Lower leg skin (tissue), 4 donors: ENCODE measurements around the gene FGFRL1. TPM values are rescaled to one million over a fixed set of nuclear protein-coding genes. Genes with fewer than 3 reads are reported as not detected.
A peak's percentile ranks its signal among the peaks of the same experiment; 100 is the strongest.

Source experiments
- DNase-seq, 2 donors: peaks; one replicate each; pipeline ENCODE4 v3.0.0-alpha.2; 2019; ENCODE audit warnings: low spot score in 2 of 2
- H3K4me3 ChIP-seq: fragments of 200-600 bp; sonication (generic); 2 replicates; pipeline ENCODE4 v1.5.1; 2017; ENCODE audit warnings: mild to moderate bottlenecking, low read depth; ENCODE audit not compliant: poor library complexity, severe bottlenecking
- CTCF ChIP-seq, 3 donors: fragments of 450-650 bp; IDR thresholded peaks; one replicate each; pipeline ENCODE4 v1.5.1; 2016; ENCODE audit warnings: antibody characterized with exemption in 3 of 3, mild to moderate bottlenecking in 3 of 3, moderate library complexity in 2 of 3
- POLR2A ChIP-seq, 2 donors: fragments of 450-650 bp; IDR thresholded peaks; one replicate each; pipeline ENCODE4 v1.6.1; 2016 to 2017; ENCODE audit warnings: antibody characterized with exemption in 2 of 2, mild to moderate bottlenecking in 1 of 2, moderate library complexity in 1 of 2
- WGBS, 2 donors: methylation state at CpG; one replicate each; pipeline ENCODE4 v1.1.5; 2018; 5-methylcytosine and 5-hydroxymethylcytosine counted together
- intact Hi-C: fragments of 100-400 bp; cut with DNase I; formaldehyde crosslinking; loops from one replicate; pipeline ENCODE4 v1.15.0; 2023; ENCODE audit warnings: low total_unique reads
- total RNA-seq, 4 donors: library from RNA; depleted of rRNA; stranded (reverse); fragments of >200 nt; gene quantifications; one replicate each; pipeline ENCODE4 v1.1.0, GENCODE V29; 2016

The FGFRL1 gene
- total RNA-seq, 4 donors from 2014 or later, result 7.4 to 13.7 (median 10.7) TPM

- no peak for DNase-seq
- no peak for TF ChIP-seq POLR2A (IDR thresholded peaks at IDR 0.05)
- no peak for TF ChIP-seq CTCF (IDR thresholded peaks at IDR 0.05)
- H3K4me3 ChIP-seq, result no peak overlapping the region
- WGBS, 2 donors, result 83 to 91% methylated on average over 17 of the region's 17 CpGs
- intact Hi-C loops, result no loop called here
These were observed 31.1 kb downstream of the FGFRL1 start for GRCh38 chr4:1042352-1043055.

- intact Hi-C loops, result no loop called here
- DNase-seq, result no peak
- WGBS, 2 donors, result 48 to 62% methylated on average over 7 of the region's 7 CpGs
- TF ChIP-seq POLR2A (IDR thresholded peaks at IDR 0.05), result no peak
- no peak overlapping the region for H3K4me3 ChIP-seq
These were observed 31.7 kb downstream of the FGFRL1 start for GRCh38 chr4:1043162-1043561.

GRCh38 chr4:1043651-1044468 is 32.4 kb downstream of the FGFRL1 start:
- TF ChIP-seq POLR2A (IDR thresholded peaks at IDR 0.05) (no peak), CTCF (IDR thresholded peaks at IDR 0.05) (no peak)
- H3K4me3 ChIP-seq, result no peak overlapping the region

GRCh38 chr4:1044469-1045192 is 33.2 kb downstream of the FGFRL1 start:
- H3K4me3 ChIP-seq, result no peak overlapping the region
- no peak for DNase-seq
- intact Hi-C loops, result no loop called here
- WGBS, 2 donors, result 75 to 82% methylated on average over 9 of the region's 12 CpGs
- TF ChIP-seq POLR2A (IDR thresholded peaks at IDR 0.05), result no peak
- TF ChIP-seq CTCF (IDR thresholded peaks at IDR 0.05), result no peak

More at GRCh38 chr4:1043651-1044468, 32.4 kb downstream of the FGFRL1 start:
- WGBS, 2 donors, result 33 to 48% methylated on average over 20 to 27 of the region's 36 CpGs
- peak; percentile 91 to 98 for DNase-seq
- intact Hi-C loops, result no loop called here

GRCh38 chr4:1045193-1045594 is 33.8 kb downstream of the FGFRL1 start:
- DNase-seq, result no peak
- intact Hi-C loops, result no loop called here
- 70 to 79% methylated on average over 2 to 14 of the region's 14 CpGs for WGBS, 2 donors
- TF ChIP-seq CTCF (IDR thresholded peaks at IDR 0.05) (no peak), POLR2A (IDR thresholded peaks at IDR 0.05) (no peak)
- no peak overlapping the region for H3K4me3 ChIP-seq
